GM20000 (cell line): Measurements from ENCODE around the gene EPB41.

Source experiments
- DNase-seq: peaks from one replicate; pipeline ENCODE4 v3.0.0; 2012; ENCODE audit warnings: low spot score
- CTCF ChIP-seq: IDR thresholded peaks from 2 replicates; pipeline ENCODE4 v1.5.1; 2012; ENCODE audit warnings: mild to moderate bottlenecking, control low read depth; ENCODE audit errors: extremely low read depth, missing control alignments

Gene EPB41

GRCh38 chr1:28983091-28983490, 68.7 kb downstream of the EPB41 start:
- no peak for TF ChIP-seq CTCF

GRCh38 chr1:28983509-28984310, 69.3 kb downstream of the EPB41 start:
- TF ChIP-seq CTCF = no peak
- DNase-seq = no peak

More at GRCh38 chr1:28983091-28983490, 68.7 kb downstream of the EPB41 start:
- no peak for DNase-seq

- no peak for DNase-seq
- no peak for TF ChIP-seq CTCF
Observed at GRCh38 chr1:28984311-28984684, 69.9 kb downstream of the EPB41 start.

- TF ChIP-seq CTCF = no peak
Observed at GRCh38 chr1:28985427-28985826, 71.1 kb downstream of the EPB41 start.

GRCh38 chr1:28986306-28986910, 72.0 kb downstream of the EPB41 start:
- DNase-seq = peak; percentile 30
- TF ChIP-seq CTCF = no peak

More at GRCh38 chr1:28985427-28985826, 71.1 kb downstream of the EPB41 start:
- DNase-seq = no peak

GRCh38 chr1:29002792-29003191, 88.4 kb downstream of the EPB41 start:
- DNase-seq = no peak

More at GRCh38 chr1:29002792-29003191, 88.4 kb downstream of the EPB41 start:
- no peak for TF ChIP-seq CTCF
